Measurements from ENCODE around the gene GLB1L3.

DNA sequence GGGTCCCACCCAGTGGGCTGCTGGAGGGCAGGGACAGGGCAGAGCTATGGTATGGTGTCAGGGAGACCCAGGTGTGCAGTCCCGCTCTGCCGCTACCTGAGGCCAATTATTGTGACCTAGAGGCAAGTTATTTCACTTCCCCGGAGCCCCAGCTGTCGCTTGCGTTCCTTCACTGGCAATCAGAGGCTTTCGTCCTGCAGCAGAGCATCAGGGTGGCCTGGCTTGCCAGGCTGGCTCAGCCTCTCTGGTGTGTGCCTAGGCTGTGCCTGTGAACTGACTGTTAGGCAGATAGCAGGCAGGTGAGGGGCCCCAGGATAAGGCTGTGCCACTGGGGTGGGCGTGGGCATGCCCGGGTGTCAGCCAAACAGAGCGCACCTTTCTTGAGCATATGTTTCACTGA, 87.0 kb downstream of the GLB1L3 start:
- TF ChIP-seq GATA2 (IDR thresholded peaks at IDR 0.05; ENCODE audit: low read depth, low read length) (no peak), GATA3 (IDR thresholded peaks at IDR 0.05; ENCODE audit: low read depth, low read length) (no peak)
